ENCODE results near the gene ACAP3.

The ACAP3 gene

DNA sequence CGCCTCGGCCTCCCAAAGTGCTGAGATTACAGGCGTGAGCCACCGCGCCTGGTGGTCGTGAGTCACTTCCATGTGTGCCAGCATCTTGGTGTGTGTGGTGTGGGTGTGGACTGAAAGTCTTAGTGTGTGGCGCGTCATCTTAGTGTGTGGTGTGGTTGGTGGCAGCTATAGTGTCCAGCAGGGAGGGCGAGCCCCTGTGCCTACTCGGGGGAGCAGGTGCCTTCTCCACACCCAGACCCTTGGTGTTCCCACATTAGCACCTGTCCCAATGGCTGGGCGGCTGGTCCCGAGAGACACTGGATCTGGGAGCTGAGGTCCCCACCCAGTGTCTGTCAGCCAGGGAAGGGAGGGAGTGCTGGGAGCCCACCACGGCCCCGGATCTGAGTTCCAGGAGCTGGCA, 24.7 kb downstream of the ACAP3 start:
- TF ChIP-seq YY1 (IDR thresholded peaks at IDR 0.05; ENCODE audit: low read depth): no peak
- no peak for TF ChIP-seq TCF12 (IDR thresholded peaks at IDR 0.05; ENCODE audit: low read depth)
- TF ChIP-seq RAD21 (IDR thresholded peaks at IDR 0.05; ENCODE audit: low read depth): no peak
- TF ChIP-seq FOXM1 (IDR thresholded peaks at IDR 0.05; ENCODE audit: borderline replicate concordance, low read depth): no peak
- no peak for TF ChIP-seq EP300 (IDR thresholded peaks at IDR 0.05; ENCODE audit: borderline replicate concordance)
- no peak for TF ChIP-seq EGR1 (IDR thresholded peaks at IDR 0.05)
- no peak for TF ChIP-seq NFIC (IDR thresholded peaks at IDR 0.05)
- no peak for TF ChIP-seq TEAD4 (IDR thresholded peaks at IDR 0.05)
- TF ChIP-seq TAF1 (IDR thresholded peaks at IDR 0.05; ENCODE audit: low read depth): no peak
- TF ChIP-seq, protein P1, sequence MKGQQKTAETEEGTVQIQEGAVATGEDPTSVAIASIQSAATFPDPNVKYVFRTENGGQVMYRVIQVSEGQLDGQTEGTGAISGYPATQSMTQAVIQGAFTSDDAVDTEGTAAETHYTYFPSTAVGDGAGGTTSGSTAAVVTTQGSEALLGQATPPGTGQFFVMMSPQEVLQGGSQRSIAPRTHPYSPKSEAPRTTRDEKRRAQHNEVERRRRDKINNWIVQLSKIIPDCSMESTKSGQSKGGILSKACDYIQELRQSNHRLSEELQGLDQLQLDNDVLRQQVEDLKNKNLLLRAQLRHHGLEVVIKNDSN (IDR thresholded peaks at IDR 0.05): no peak
- TF ChIP-seq, protein P2, sequence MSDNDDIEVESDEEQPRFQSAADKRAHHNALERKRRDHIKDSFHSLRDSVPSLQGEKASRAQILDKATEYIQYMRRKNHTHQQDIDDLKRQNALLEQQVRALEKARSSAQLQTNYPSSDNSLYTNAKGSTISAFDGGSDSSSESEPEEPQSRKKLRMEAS (IDR thresholded peaks at IDR 0.05): no peak
- no peak for TF ChIP-seq CREB1 (IDR thresholded peaks at IDR 0.05; ENCODE audit: low read depth)
- TF ChIP-seq CEBPB (IDR thresholded peaks at IDR 0.05): no peak
- TF ChIP-seq, protein P3, sequence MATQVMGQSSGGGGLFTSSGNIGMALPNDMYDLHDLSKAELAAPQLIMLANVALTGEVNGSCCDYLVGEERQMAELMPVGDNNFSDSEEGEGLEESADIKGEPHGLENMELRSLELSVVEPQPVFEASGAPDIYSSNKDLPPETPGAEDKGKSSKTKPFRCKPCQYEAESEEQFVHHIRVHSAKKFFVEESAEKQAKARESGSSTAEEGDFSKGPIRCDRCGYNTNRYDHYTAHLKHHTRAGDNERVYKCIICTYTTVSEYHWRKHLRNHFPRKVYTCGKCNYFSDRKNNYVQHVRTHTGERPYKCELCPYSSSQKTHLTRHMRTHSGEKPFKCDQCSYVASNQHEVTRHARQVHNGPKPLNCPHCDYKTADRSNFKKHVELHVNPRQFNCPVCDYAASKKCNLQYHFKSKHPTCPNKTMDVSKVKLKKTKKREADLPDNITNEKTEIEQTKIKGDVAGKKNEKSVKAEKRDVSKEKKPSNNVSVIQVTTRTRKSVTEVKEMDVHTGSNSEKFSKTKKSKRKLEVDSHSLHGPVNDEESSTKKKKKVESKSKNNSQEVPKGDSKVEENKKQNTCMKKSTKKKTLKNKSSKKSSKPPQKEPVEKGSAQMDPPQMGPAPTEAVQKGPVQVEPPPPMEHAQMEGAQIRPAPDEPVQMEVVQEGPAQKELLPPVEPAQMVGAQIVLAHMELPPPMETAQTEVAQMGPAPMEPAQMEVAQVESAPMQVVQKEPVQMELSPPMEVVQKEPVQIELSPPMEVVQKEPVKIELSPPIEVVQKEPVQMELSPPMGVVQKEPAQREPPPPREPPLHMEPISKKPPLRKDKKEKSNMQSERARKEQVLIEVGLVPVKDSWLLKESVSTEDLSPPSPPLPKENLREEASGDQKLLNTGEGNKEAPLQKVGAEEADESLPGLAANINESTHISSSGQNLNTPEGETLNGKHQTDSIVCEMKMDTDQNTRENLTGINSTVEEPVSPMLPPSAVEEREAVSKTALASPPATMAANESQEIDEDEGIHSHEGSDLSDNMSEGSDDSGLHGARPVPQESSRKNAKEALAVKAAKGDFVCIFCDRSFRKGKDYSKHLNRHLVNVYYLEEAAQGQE (IDR thresholded peaks at IDR 0.05; ENCODE audit: low read depth): no peak
- no peak for TF ChIP-seq ZBTB7A (IDR thresholded peaks at IDR 0.05; ENCODE audit: low read depth)

DNA sequence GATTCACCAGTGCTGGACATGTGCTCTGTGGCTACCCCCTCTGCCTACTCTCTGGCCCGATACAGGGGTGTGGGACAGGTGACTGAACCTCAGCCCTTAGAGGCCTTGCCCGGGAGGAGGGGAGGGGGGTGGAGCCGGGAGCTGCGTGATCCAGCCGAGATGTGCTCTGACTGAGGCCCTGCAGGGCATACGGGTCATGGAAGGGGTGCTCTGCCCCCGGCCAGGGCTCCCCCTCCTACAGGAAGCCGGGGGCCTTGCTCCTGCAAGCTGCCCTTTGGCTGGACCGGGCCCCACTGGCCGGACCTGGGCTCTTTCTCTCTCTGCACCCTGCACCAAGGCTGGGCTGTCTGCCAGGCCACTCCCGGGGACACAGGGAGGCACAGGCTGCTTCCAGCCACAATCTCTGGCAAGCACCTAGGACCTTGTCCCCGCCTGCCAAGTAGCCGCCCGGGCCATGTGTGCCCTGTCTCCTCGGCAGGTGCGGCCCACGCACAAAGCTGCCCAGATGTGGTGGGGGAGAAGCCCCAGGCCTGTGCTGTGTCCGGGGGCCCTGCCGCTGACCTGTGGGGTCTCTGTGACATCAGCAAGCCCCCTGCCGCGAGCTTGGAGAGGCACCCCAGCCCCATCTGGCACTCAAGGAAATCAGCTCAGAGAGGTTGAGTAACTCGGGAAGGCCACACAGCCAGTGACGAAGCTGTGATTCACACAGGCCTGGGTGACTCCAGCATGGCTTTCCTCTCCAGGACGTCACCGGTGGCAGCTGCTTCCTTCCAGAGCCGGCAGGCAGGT, 26.0 kb downstream of the ACAP3 start:
- TF ChIP-seq TCF12 (IDR thresholded peaks at IDR 0.05; ENCODE audit: low read depth) (no peak), EGR1 (IDR thresholded peaks at IDR 0.05) (0 out of 2 replicates have a peak, but pooled peaks have one; percentile 12), ZBTB7A (IDR thresholded peaks at IDR 0.05; ENCODE audit: low read depth) (peak; percentile 37; the same call in 1 of the 2 replicates), NFIC (IDR thresholded peaks at IDR 0.05) (peak; percentile 68)

DNA sequence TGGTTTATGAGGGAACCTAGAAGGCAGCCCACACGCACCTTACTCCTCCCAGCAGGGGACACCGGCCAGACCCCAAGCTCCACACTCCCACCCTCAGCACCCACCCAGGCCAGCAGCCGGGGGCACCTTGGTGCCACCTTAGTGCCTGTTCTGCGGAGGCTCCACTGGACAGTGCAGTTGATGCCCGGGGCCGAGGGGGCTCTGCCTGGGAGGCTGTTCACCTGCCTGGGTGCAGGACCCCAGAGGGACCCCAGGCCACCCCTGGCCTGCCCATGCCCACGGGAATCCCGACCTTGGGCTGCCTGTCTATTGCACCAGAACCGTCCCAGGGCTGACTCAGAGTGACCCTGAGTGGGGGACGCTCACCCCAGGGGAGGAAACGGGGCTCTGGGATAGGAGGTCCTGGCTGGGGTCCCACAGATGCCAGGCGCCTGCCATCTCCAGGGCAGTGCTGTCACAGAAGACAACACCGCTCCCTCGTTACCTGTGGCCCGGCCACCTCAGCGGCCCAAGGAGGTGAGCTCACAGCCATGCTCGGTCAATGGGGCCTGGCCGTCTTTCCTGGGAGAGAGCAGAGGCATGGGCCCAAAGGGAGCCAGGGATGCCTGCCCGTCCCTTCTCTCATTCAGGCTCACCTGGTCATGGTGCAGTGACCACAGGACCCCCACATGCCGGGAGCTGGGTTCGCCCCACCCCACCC, 26.8 kb downstream of the ACAP3 start:
- no peak for TF ChIP-seq ZBTB7A (IDR thresholded peaks at IDR 0.05; ENCODE audit: low read depth)
- TF ChIP-seq RAD21 (IDR thresholded peaks at IDR 0.05; ENCODE audit: low read depth): no peak
- no peak for TF ChIP-seq TCF12 (IDR thresholded peaks at IDR 0.05; ENCODE audit: low read depth)

DNA sequence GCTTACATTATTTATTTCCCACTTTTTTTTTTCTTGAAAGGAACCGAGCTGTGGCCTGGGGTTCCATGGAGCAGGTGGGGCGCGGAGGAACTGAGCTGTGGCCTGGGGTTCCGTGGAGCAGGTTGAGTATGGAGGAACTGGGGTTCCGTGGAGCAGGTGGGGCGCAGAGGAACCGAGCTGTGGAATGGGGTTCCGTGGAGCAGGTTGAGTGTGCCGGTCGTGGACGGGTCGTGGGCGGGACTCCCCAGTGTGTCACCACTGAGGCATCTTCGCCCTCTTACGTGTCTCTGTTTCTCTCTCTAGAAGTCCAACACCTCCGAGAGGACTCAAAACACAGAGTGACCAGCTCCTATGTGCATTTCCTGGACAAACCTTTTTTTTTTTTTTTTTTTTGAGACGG, 28.7 kb downstream of the ACAP3 start:
- TF ChIP-seq TEAD4 (IDR thresholded peaks at IDR 0.05) (no peak), EGR1 (IDR thresholded peaks at IDR 0.05) (no peak), TAF1 (IDR thresholded peaks at IDR 0.05; ENCODE audit: low read depth) (no peak), CREB1 (IDR thresholded peaks at IDR 0.05; ENCODE audit: low read depth) (no peak), CEBPB (IDR thresholded peaks at IDR 0.05) (no peak), NFIC (IDR thresholded peaks at IDR 0.05) (no peak), EP300 (IDR thresholded peaks at IDR 0.05; ENCODE audit: borderline replicate concordance) (no peak), FOXM1 (IDR thresholded peaks at IDR 0.05; ENCODE audit: borderline replicate concordance, low read depth) (no peak), RAD21 (IDR thresholded peaks at IDR 0.05; ENCODE audit: low read depth) (no peak), YY1 (IDR thresholded peaks at IDR 0.05; ENCODE audit: low read depth) (no peak)
- TF ChIP-seq, protein P1 (IDR thresholded peaks at IDR 0.05): no peak
- TF ChIP-seq, protein P2 (IDR thresholded peaks at IDR 0.05): no peak
- TF ChIP-seq, protein P3 (IDR thresholded peaks at IDR 0.05; ENCODE audit: low read depth): no peak

DNA sequence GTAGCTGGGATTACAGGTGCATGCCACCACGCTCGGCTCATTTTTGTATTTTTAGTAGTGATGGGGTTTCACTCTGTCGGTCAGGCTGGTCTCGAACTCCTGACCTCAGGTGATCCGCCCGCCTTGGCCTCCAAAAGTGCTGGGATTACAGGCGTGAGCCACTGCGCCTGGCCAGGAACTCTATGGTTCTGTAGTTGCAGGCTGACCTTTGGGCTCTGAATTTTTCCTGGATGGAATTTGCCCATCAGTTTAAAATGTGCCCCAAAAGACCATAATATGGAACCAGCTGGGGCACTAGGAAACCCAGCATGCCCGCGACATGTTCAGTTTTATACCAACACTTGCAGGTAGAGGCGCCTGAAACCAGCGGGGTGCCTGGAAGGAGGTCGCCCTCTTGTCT, 29.1 kb downstream of the ACAP3 start:
- TF ChIP-seq, protein P1 (IDR thresholded peaks at IDR 0.05): no peak
- TF ChIP-seq CREB1 (IDR thresholded peaks at IDR 0.05; ENCODE audit: low read depth) (no peak), EGR1 (IDR thresholded peaks at IDR 0.05) (no peak)

Data from Ishikawa (cell line).